K562 (cell line): ENCODE measurements around the gene ALG12. TPM values are rescaled to one million over a fixed set of nuclear protein-coding genes. Genes with fewer than 3 reads are reported as not detected.

Experiments
- ATAC-seq: fragments of 200-7000 bp; cut with Tn5 transposase; 3 replicates; pipeline ENCODE4 v1.9.1; 2020; ENCODE audit warnings: moderate library complexity
- BruUV-seq: library from RNA; stranded (reverse); fragments of 400-500 nt; replicated peaks from 2 replicates; lab custom pipeline; 2021; lab: Mats Ljungman, UMichigan
- CTCF ChIA-PET: fragments of 300-600 bp; formaldehyde crosslinking; extraction: SDS; loops from one replicate; lab custom pipeline; 2021; ENCODE audit warnings: low intra/inter-chr PET ratio; lab: Yijun Ruan, JAX
- POLR2A ChIA-PET: fragments of 300-600, 350-650 bp; sonication (Branson Sonifier 250); formaldehyde crosslinking; extraction: SDS; loops from one replicate; lab custom pipeline; 2021; ENCODE audit warnings: antibody characterized with exemption, inconsistent platforms; lab: Yijun Ruan, JAX
- DNase-seq, 4 experiments: peaks; one replicate each; pipeline versions ENCODE4 v3.0.0 to v3.0.0-alpha.2; 2011 to 2018; ENCODE audit warnings: low spot score in 3 of 4, mixed read lengths in 3 of 4; ENCODE audit errors: extremely low read depth in 1 of 4
- FAIRE-seq: peaks from 2 replicates; lab custom pipeline; 2011; peaks lifted over from hg19 to GRCh38; lab: Jason Lieb, UNC
- H2AFZ ChIP-seq: 2 replicates; pipeline ENCODE4 v1.6.0; 2011; ENCODE audit warnings: low read depth, low read length, control low read depth, inconsistent platforms
- H3K27ac ChIP-seq: fragments of 200-600 bp; 3 replicates; pipeline ENCODE4 v1.8.0; 2011; ENCODE audit warnings: low read depth, mild to moderate bottlenecking, control low read depth, inconsistent platforms, low read length, moderate library complexity, mixed read lengths; ENCODE audit errors: extremely low read depth
- H3K27me3 ChIP-seq, 2 experiments: fragments of 300-600 bp in 1 of 2; 2 replicates in 1 of 2; 3 replicates in 1 of 2; pipeline versions ENCODE4 v1.6.0 to v1.8.0; 2011; ENCODE audit warnings: inconsistent platforms in 2 of 2, low read length in 2 of 2, mild to moderate bottlenecking in 1 of 2, mixed read lengths in 1 of 2, moderate library complexity in 1 of 2; ENCODE audit not compliant: control insufficient read depth in 2 of 2, insufficient read depth in 2 of 2
- H3K36me3 ChIP-seq: fragments of 300-600 bp; 3 replicates; pipeline ENCODE4 v1.8.0; 2011; ENCODE audit warnings: mild to moderate bottlenecking, low read length, inconsistent platforms; ENCODE audit not compliant: control insufficient read depth, insufficient read depth
- H3K4me1 ChIP-seq, 2 experiments: fragments of 200-600 bp in 1 of 2; replicated peaks in 1 of 2; 2 replicates in 1 of 2; 3 replicates in 1 of 2; pipeline versions ENCODE4 v1.5.1 to v1.8.0; 2011; ENCODE audit warnings: inconsistent platforms in 2 of 2, low read length in 2 of 2, mild to moderate bottlenecking in 1 of 2, mixed read lengths in 1 of 2, moderate library complexity in 1 of 2; ENCODE audit not compliant: control insufficient read depth in 2 of 2, insufficient read depth in 2 of 2
- H3K4me2 ChIP-seq: 2 replicates; pipeline ENCODE4 v1.6.1; 2011; ENCODE audit warnings: low read length, control low read depth, inconsistent platforms, mixed read lengths; ENCODE audit not compliant: insufficient read depth
- H3K4me3 ChIP-seq: fragments of 200-600 bp; sonication (generic), shearing (Covaris generic); 2 replicates; pipeline ENCODE4 v1.5.1; 2016; ENCODE audit warnings: control low read depth, inconsistent platforms
- H3K79me2 ChIP-seq: fragments of 200-600 bp; 3 replicates; pipeline ENCODE4 v1.8.0; 2011; ENCODE audit warnings: low read length, inconsistent platforms; ENCODE audit not compliant: control insufficient read depth, insufficient read depth
- H3K9ac ChIP-seq, 2 experiments: 2 replicates each; pipeline versions ENCODE4 v1.6.0 to v1.6.1; 2011; ENCODE audit warnings: low read depth in 2 of 2, low read length in 2 of 2, control low read depth in 1 of 2, inconsistent platforms in 1 of 2, mild to moderate bottlenecking in 1 of 2, mixed read lengths in 1 of 2; ENCODE audit not compliant: insufficient read depth in 1 of 2
- H3K9me1 ChIP-seq: one replicate; pipeline ENCODE4 v1.6.0; 2011; ENCODE audit warnings: inconsistent platforms, mild to moderate bottlenecking, low read length, moderate library complexity; ENCODE audit not compliant: control insufficient read depth, insufficient read depth
- H3K9me3 ChIP-seq: replicated peaks from 2 replicates; pipeline ENCODE4 v1.5.1; 2011; ENCODE audit warnings: low read depth, low read length, inconsistent platforms; ENCODE audit not compliant: control insufficient read depth, insufficient read depth
- H4K20me1 ChIP-seq: replicated peaks from 2 replicates; pipeline ENCODE4 v1.6.1; 2011; ENCODE audit warnings: low read length, inconsistent platforms, mixed read lengths; ENCODE audit not compliant: control insufficient read depth, insufficient read depth
- CC2D1A ChIP-seq: fragments of 450-650 bp; IDR thresholded peaks from 2 replicates; pipeline ENCODE4 v1.6.1; 2017; ENCODE audit warnings: mild to moderate bottlenecking
- GATAD2A ChIP-seq: fragments of 450-650 bp; IDR thresholded peaks from 2 replicates; pipeline ENCODE4 v1.6.1; 2017
- GTF2F1 ChIP-seq: IDR thresholded peaks from 2 replicates; pipeline ENCODE4 v1.6.1; 2011; ENCODE audit warnings: low read depth, low read length, improper control_type of control experiment
- KLF10 ChIP-seq: fragments of 250-450 bp; sonication (Bioruptor Pico); IDR thresholded peaks from 2 replicates; pipeline ENCODE4 v1.6.1; 2021; ENCODE audit warnings: matching md5 sums
- MYNN ChIP-seq, 2 experiments: sonication (generic); formaldehyde crosslinking in 1 of 2; IDR thresholded peaks; 2 replicates each; pipeline versions ENCODE4 v1.5.0 to v1.6.1; 2016 to 2020; ENCODE audit warnings: antibody characterized with exemption in 1 of 2, missing genetic modification reagents in 1 of 2
- POLR2H ChIP-seq: IDR thresholded peaks from 2 replicates; pipeline ENCODE4 v1.6.1; 2016; ENCODE audit warnings: missing genetic modification characterization, low read depth, mild to moderate bottlenecking, control low read depth, missing compliant biosample characterization, moderate library complexity
- RBBP5 ChIP-seq: fragments of 200-600 bp; sonication (generic); IDR thresholded peaks from 2 replicates; pipeline ENCODE4 v1.6.1; 2012; ENCODE audit warnings: borderline replicate concordance, mild to moderate bottlenecking, low read length, control low read depth, inconsistent platforms; ENCODE audit not compliant: insufficient read depth, poor library complexity, severe bottlenecking
- RBFOX2 ChIP-seq: fragments of 200-400 bp; formaldehyde crosslinking; IDR thresholded peaks from 2 replicates; pipeline ENCODE4 v1.6.1; 2017; ENCODE audit warnings: low read depth, mild to moderate bottlenecking, low read length, moderate library complexity
- SRSF9 ChIP-seq: fragments of 200-400 bp; formaldehyde crosslinking; IDR thresholded peaks from 2 replicates; pipeline ENCODE4 v1.6.1; 2017; ENCODE audit warnings: low read depth, low read length, borderline replicate concordance
- ZNF174 ChIP-seq: fragments of 250-450 bp; sonication (Bioruptor Pico); IDR thresholded peaks from 2 replicates; pipeline ENCODE4 v1.4.0; 2020; ENCODE audit warnings: mild to moderate bottlenecking
- ZNF766 ChIP-seq: fragments of 200-800 bp; sonication (Bioruptor generic); conservative IDR thresholded peaks from 2 replicates; pipeline ENCODE4 v1.6.1; 2016; ENCODE audit warnings: missing genetic modification characterization, missing compliant biosample characterization
- WGBS: fragments of 100-300 bp; shearing (Covaris generic); methylation state at CpG from one replicate; pipeline ENCODE4 v1.1.6; 2016; ENCODE audit warnings: low coverage, mixed read lengths; ENCODE audit not compliant: insufficient coverage; ENCODE audit errors: missing lambda C conversion rate; 5-methylcytosine and 5-hydroxymethylcytosine counted together
- in situ Hi-C: fragments of 300-500 bp; cut with MboI; formaldehyde crosslinking; loops from 4 replicates; pipeline ENCODE4 v1.15.0; 2018; ENCODE audit warnings: inconsistent platforms, mixed read lengths
- intact Hi-C: fragments of 100-400 bp; cut with micrococcal nuclease; formaldehyde crosslinking; loops from 2 replicates; pipeline ENCODE4 v1.14.2; 2022
- polyA plus RNA-seq, 8 experiments: library from polyadenylated mRNA; depleted of rRNA in 4 of 8; stranded (reverse) in 5 of 8; unstranded in 3 of 8; fragments of >200 nt; fragmentation: Nextera tagmentation in 2 of 8; fragmentation: Illumina TruSeq in 1 of 8; extraction: Ambion mirVana in 2 of 8; extraction: Trizol in 1 of 8; gene quantifications; 2 replicates each; pipeline versions ENCODE4 v1.2.1 to v1.2.3, GENCODE V29; 2011 to 2014; ENCODE audit warnings: inconsistent platforms in 1 of 8, missing spikeins in 1 of 8
- total RNA-seq, 7 experiments: library from RNA; depleted of rRNA in 6 of 7; stranded (reverse); fragments of >200 nt in 6 of 7; fragmentation: Illumina TruSeq in 2 of 7; extraction: Trizol in 2 of 7; gene quantifications; 2 replicates each; pipeline versions ENCODE4 v1.2.1 to v1.2.3, GENCODE V29; 2011 to 2021; ENCODE audit warnings: low replicate concordance in 1 of 7

ALG12 gene
- total and polyA plus RNA-seq, 9 of the 15 experiments (the other 6 are each of a cell fraction or from before 2014, with no cell fraction given): 0.20 to 8.5 (median 3.4) TPM

DNA sequence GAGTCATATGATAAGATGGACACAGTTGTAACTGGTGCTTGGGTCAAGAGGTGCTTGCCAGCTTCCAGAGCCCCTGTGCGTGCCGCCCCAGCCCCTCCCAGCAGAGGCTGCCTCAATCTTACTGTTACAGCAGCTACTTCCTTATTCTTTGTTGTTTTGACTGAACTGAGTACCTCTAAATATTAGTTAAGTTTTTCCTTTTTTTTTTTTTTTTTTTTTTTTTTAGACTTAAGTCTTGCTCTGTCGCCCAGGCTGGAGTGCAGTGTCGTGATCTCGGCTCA is 55.8 kb downstream of the ALG12 start:
- no peak overlapping the region for H3K9ac ChIP-seq
- no peaks in the 10 kb centered on the region for H4K20me1 ChIP-seq
- TF ChIP-seq CC2D1A: no peak
- TF ChIP-seq POLR2H (tag): no peak
- TF ChIP-seq SRSF9: no peak
- TF ChIP-seq MYNN (IDR thresholded peaks at IDR 0.05): no peak
- no peak for TF ChIP-seq MYNN (CRISPR knock-in tag; IDR thresholded peaks at IDR 0.05)
- no peak for TF ChIP-seq RBFOX2
- no peak for TF ChIP-seq RBBP5
- TF ChIP-seq GTF2F1: no peak
- TF ChIP-seq KLF10 (CRISPR knock-in tag): no peak
- TF ChIP-seq GATAD2A: no peak
- TF ChIP-seq ZNF174 (CRISPR knock-in tag): no peak
- no peak for TF ChIP-seq ZNF766 (CRISPR knock-in tag)
- FAIRE-seq (no peak), ATAC-seq (no peak), DNase-seq (no peak)
- H3K4me2 ChIP-seq: no peak overlapping the region
- WGBS: no CpG with 5 or more reads among the region's 5 CpGs
- ChIA-PET CTCF (no interaction called here), POLR2A (no interaction called here)
- peaks cover 85% of the 10 kb centered on the region for H3K79me2 ChIP-seq
- peaks cover 4% of the 10 kb centered on the region for H3K9me1 ChIP-seq
- H2AFZ ChIP-seq: no peak overlapping the region
- no TSS peak for BruUV-seq
- in situ Hi-C loops: no loop called here
- intact Hi-C loops: no loop called here
- H3K4me1 ChIP-seq: peaks cover 0 to 4% of the 10 kb centered on the region in 2 experiments; a peak in 2 of 5 replicates
- peaks cover 3% of the 10 kb centered on the region; the same call in 2 of the 3 replicates for H3K36me3 ChIP-seq
- H3K4me3 ChIP-seq: no peak overlapping the region
- H3K27me3 ChIP-seq: no peaks in the 10 kb centered on the region
- H3K27ac ChIP-seq: no peak overlapping the region
- no peaks in the 10 kb centered on the region; the same call in 1 of the 2 replicates for H3K9me3 ChIP-seq
